Endodermal cell (in vitro differentiated cells): ENCODE data around the gene PCBP2. TPM values are rescaled to one million over a fixed set of nuclear protein-coding genes. Genes with fewer than 3 reads are reported as not detected.

Source experiments
- DNase-seq: peaks from one replicate; pipeline ENCODE4 v3.0.0-alpha.2; 2017
- H3K27ac ChIP-seq: 2 replicates; pipeline ENCODE4 v1.5.1; 2013; ENCODE audit warnings: mild to moderate bottlenecking, low read depth, low read length, moderate library complexity
- H3K27me3 ChIP-seq: 2 replicates; pipeline ENCODE4 v1.6.1; 2013; ENCODE audit warnings: mild to moderate bottlenecking, low read length, moderate library complexity; ENCODE audit not compliant: insufficient read depth, control insufficient read depth, poor library complexity, severe bottlenecking
- H3K36me3 ChIP-seq: 2 replicates; pipeline ENCODE4 v1.7.0; 2013; ENCODE audit warnings: mild to moderate bottlenecking, low read length, moderate library complexity; ENCODE audit not compliant: control insufficient read depth, insufficient read depth
- H3K4me1 ChIP-seq: one replicate; pipeline ENCODE4 v1.7.0; 2013; ENCODE audit warnings: low read length; ENCODE audit not compliant: control insufficient read depth, insufficient read depth
- H3K4me3 ChIP-seq: 2 replicates; pipeline ENCODE4 v1.5.1; 2013; ENCODE audit warnings: mild to moderate bottlenecking, low read length, moderate library complexity
- H3K9ac ChIP-seq: 2 replicates; pipeline ENCODE4 v1.6.1; 2013; ENCODE audit warnings: mild to moderate bottlenecking, low read length, moderate library complexity; ENCODE audit not compliant: poor library complexity, severe bottlenecking; ENCODE audit errors: extremely low read depth
- H3K9me3 ChIP-seq: 2 replicates; pipeline ENCODE4 v1.6.1; 2013; ENCODE audit warnings: mild to moderate bottlenecking, low read length, moderate library complexity; ENCODE audit not compliant: control insufficient read depth
- H3K27ac Mint-ChIP-seq: 2 replicates; pipeline ENCODE4 v1.8.0; 2020; ENCODE audit warnings: mixed read lengths
- H3K27me3 Mint-ChIP-seq: 2 replicates; pipeline ENCODE4 v1.8.0; 2021; ENCODE audit warnings: mild to moderate bottlenecking, mixed read lengths; ENCODE audit not compliant: insufficient read depth
- H3K36me3 Mint-ChIP-seq: 2 replicates; pipeline ENCODE4 v1.8.0; 2020; ENCODE audit warnings: low read depth, mixed read lengths
- H3K4me1 Mint-ChIP-seq: 2 replicates; pipeline ENCODE4 v1.8.0; 2020; ENCODE audit warnings: mixed read lengths
- H3K4me3 Mint-ChIP-seq: 2 replicates; pipeline ENCODE4 v1.8.0; 2020; ENCODE audit warnings: mild to moderate bottlenecking, moderate library complexity, mixed read lengths
- H3K9me3 Mint-ChIP-seq: 2 replicates; pipeline ENCODE4 v1.8.0; 2020; ENCODE audit warnings: mild to moderate bottlenecking, mixed read lengths
- CTCF ChIP-seq: fragments of 200-600 bp; sonication (generic); conservative IDR thresholded peaks from 2 replicates; pipeline ENCODE4 v1.5.0; 2021; ENCODE audit warnings: antibody characterized with exemption, mild to moderate bottlenecking
- WGBS, 2 experiments: methylation state at CpG; one replicate each; pipeline versions ENCODE4 v1.1.5 to v1.1.7; 2013; ENCODE audit warnings: missing lambda C conversion rate in 2 of 2, mixed read lengths in 1 of 2; ENCODE audit not compliant: insufficient coverage in 1 of 2, insufficient read length in 1 of 2; 5-methylcytosine and 5-hydroxymethylcytosine counted together
- total RNA-seq, 2 donors: library from RNA; stranded (reverse); fragmentation: NEBNext Ultra II Directional in 1 of 2; extraction: Animal tissue kit (Norgen Biotek cat#: 25700) in 1 of 2; gene quantifications; 2 replicates in 1 of 2; 3 replicates in 1 of 2; pipeline ENCODE4 v1.2.1, GENCODE V29; 2021

PCBP2 gene
- total RNA-seq, 2 donors from 2014 or later = 1,281 to 1,338 TPM

GRCh38 chr12:53464685-53465418 is 12.9 kb downstream of the PCBP2 start:
- H3K9me3 Mint-ChIP-seq = no peaks in the 10 kb centered on the region
- 86 to 92% methylated on average over 1 to 9 of the region's 11 CpGs for WGBS, 2 experiments
- peak overlapping the region; percentile 75 for H3K27ac Mint-ChIP-seq
- peaks cover 74% of the 10 kb centered on the region for H3K4me1 Mint-ChIP-seq
- H3K27me3 Mint-ChIP-seq = no peaks in the 10 kb centered on the region
- H3K36me3 Mint-ChIP-seq = peaks cover 94% of the 10 kb centered on the region
- Histone ChIP-seq H3K4me1 (peaks cover 14% of the 10 kb centered on the region), H3K9me3 (no peaks in the 10 kb centered on the region), H3K4me3 (no peak overlapping the region), H3K9ac (no peak overlapping the region), H3K36me3 (peaks cover 98% of the 10 kb centered on the region), H3K27ac (peak overlapping the region; percentile 2), H3K27me3 (no peaks in the 10 kb centered on the region)
- DNase-seq = peak; percentile 66
- peak overlapping the region; percentile 33 for H3K4me3 Mint-ChIP-seq
- no peak for TF ChIP-seq CTCF

GRCh38 chr12:53465679-53466078 is 13.8 kb downstream of the PCBP2 start:
- Mint-ChIP-seq H3K4me1 (peaks cover 66% of the 10 kb centered on the region), H3K9me3 (no peaks in the 10 kb centered on the region), H3K4me3 (peak overlapping the region; percentile 33), H3K27ac (peak overlapping the region; percentile 75), H3K27me3 (no peaks in the 10 kb centered on the region), H3K36me3 (peaks cover 92% of the 10 kb centered on the region)
- H3K9ac ChIP-seq = no peak overlapping the region
- peak; percentile 42 for TF ChIP-seq CTCF
- WGBS, 2 experiments = 86 to 100% methylated on average over 1 to 2 of the region's 2 CpGs
- H3K27me3 ChIP-seq = no peaks in the 10 kb centered on the region
- no peaks in the 10 kb centered on the region for H3K9me3 ChIP-seq
- H3K4me1 ChIP-seq = peaks cover 14% of the 10 kb centered on the region
- peaks cover 98% of the 10 kb centered on the region for H3K36me3 ChIP-seq
- no peak for DNase-seq
- H3K4me3 ChIP-seq = peak overlapping the region; percentile 19
- H3K27ac ChIP-seq = peak overlapping the region; percentile 2

- no peak for DNase-seq
- 87% methylated on average over 3 to 4 of the region's 4 CpGs for WGBS, 2 experiments
- no peak overlapping the region for H3K9ac ChIP-seq
- Mint-ChIP-seq H3K27ac (peak overlapping the region; percentile 66), H3K27me3 (no peaks in the 10 kb centered on the region), H3K4me3 (peak overlapping the region; percentile 33), H3K36me3 (peaks cover 91% of the 10 kb centered on the region), H3K9me3 (no peaks in the 10 kb centered on the region), H3K4me1 (peaks cover 64% of the 10 kb centered on the region)
- peaks cover 14% of the 10 kb centered on the region for H3K4me1 ChIP-seq
- H3K27me3 ChIP-seq = no peaks in the 10 kb centered on the region
- H3K4me3 ChIP-seq = no peak overlapping the region
- TF ChIP-seq CTCF = no peak
- H3K36me3 ChIP-seq = peaks cover 96% of the 10 kb centered on the region
- no peak overlapping the region for H3K27ac ChIP-seq
- H3K9me3 ChIP-seq = no peaks in the 10 kb centered on the region
Observed at GRCh38 chr12:53466640-53467039, 14.7 kb downstream of the PCBP2 start.
